Breast epithelium (tissue), 4 donors: ENCODE measurements around the gene RPL4. TPM values are rescaled to one million over a fixed set of nuclear protein-coding genes. Genes with fewer than 3 reads are reported as not detected.

Experiments
- DNase-seq, 2 donors: peaks; one replicate each; pipeline ENCODE4 v3.0.0-alpha.2; 2019; ENCODE audit warnings: low spot score in 2 of 2
- H3K27ac ChIP-seq, 2 donors: fragments of 200-600 bp; sonication (generic) in 1 of 2; one replicate each; pipeline ENCODE4 v1.5.1; 2016 to 2019; ENCODE audit warnings: mild to moderate bottlenecking in 1 of 2
- H3K27me3 ChIP-seq, 2 donors: fragments of 200-600 bp; sonication (generic) in 1 of 2; one replicate each; pipeline versions ENCODE4 v1.5.1 to v1.6.0; 2017 to 2019; ENCODE audit warnings: control low read depth in 1 of 2, mild to moderate bottlenecking in 1 of 2
- H3K36me3 ChIP-seq: fragments of 200-600 bp; one replicate; pipeline ENCODE4 v1.5.1; 2019
- H3K4me1 ChIP-seq, 2 donors: fragments of 200-600 bp; sonication (generic); one replicate each; pipeline ENCODE4 v1.5.1; 2016 to 2019; ENCODE audit warnings: control low read depth in 1 of 2
- H3K4me3 ChIP-seq, 3 donors: fragments of 200-600 bp; sonication (generic); 1 replicate in 2 of 3; 2 replicates in 1 of 3; pipeline ENCODE4 v1.5.1; 2016 to 2019; ENCODE audit warnings: mild to moderate bottlenecking in 3 of 3, moderate library complexity in 2 of 3
- H3K9me3 ChIP-seq, 2 donors: fragments of 200-600 bp; sonication (generic) in 1 of 2; one replicate each; pipeline ENCODE4 v1.5.1; 2016 to 2019; ENCODE audit warnings: control low read depth in 1 of 2
- POLR2A ChIP-seq: fragments of 450-650 bp; IDR thresholded peaks from one replicate; pipeline ENCODE4 v1.6.1; 2016; ENCODE audit warnings: antibody characterized with exemption, mild to moderate bottlenecking, moderate library complexity
- POLR2AphosphoS5 ChIP-seq, 3 donors: sonication (generic); formaldehyde crosslinking; IDR thresholded peaks; one replicate each; pipeline ENCODE4 v1.6.1; 2017; ENCODE audit warnings: antibody characterized with exemption in 3 of 3
- intact Hi-C: fragments of 100-400 bp; cut with DNase I; formaldehyde crosslinking; loops from one replicate; pipeline ENCODE4 v1.15.1; 2023; ENCODE audit warnings: low total_unique reads
- total RNA-seq, 3 donors: library from RNA; depleted of rRNA; stranded (reverse); fragments of >200 nt; gene quantifications; one replicate each; pipeline ENCODE4 v1.1.0, GENCODE V29; 2016
- TF ChIP-seq, protein P1 (sequence below), 3 donors: fragments of 450-650 bp; IDR thresholded peaks; one replicate each; pipeline ENCODE4 v1.5.1; 2016 to 2017; ENCODE audit warnings: antibody characterized with exemption in 3 of 3, mild to moderate bottlenecking in 3 of 3, moderate library complexity in 3 of 3

RPL4 gene
- total RNA-seq: 1,000 to 10,000 TPM; 3,770 to 3,861 (median 3,828) TPM

GRCh38 chr15:66504563-66505429, at the start of gene RPL4, which contains the start of gene ZWILCH:
RPL4 (minus strand) TSS chr15:66504855; CDS start chr15:66504790, 65 bp downstream.
ZWILCH (plus strand) TSS chr15:66505326; CDS start chr15:66505339, 13 bp downstream.
- peaks cover 5% of the 10 kb centered on the region for H3K36me3 ChIP-seq
- peak within 1 kb of the TSS; percentile 85 to 99 (median 92) for H3K4me3 ChIP-seq
- peak within 1 kb of the TSS; percentile 96 for H3K27ac ChIP-seq
- H3K4me1 ChIP-seq: peaks cover 9% of the 10 kb centered on the region in 2 donors
- H3K27me3 ChIP-seq: no peaks in the 10 kb centered on the region
- H3K9me3 ChIP-seq: no peaks in the 10 kb centered on the region
- peak; percentile 62 to 76 for DNase-seq
- intact Hi-C loops: no loop called here
- peak; percentile 94 to 97 (median 95) for TF ChIP-seq POLR2AphosphoS5 (IDR thresholded peaks at IDR 0.05)
- TF ChIP-seq, protein P1, sequence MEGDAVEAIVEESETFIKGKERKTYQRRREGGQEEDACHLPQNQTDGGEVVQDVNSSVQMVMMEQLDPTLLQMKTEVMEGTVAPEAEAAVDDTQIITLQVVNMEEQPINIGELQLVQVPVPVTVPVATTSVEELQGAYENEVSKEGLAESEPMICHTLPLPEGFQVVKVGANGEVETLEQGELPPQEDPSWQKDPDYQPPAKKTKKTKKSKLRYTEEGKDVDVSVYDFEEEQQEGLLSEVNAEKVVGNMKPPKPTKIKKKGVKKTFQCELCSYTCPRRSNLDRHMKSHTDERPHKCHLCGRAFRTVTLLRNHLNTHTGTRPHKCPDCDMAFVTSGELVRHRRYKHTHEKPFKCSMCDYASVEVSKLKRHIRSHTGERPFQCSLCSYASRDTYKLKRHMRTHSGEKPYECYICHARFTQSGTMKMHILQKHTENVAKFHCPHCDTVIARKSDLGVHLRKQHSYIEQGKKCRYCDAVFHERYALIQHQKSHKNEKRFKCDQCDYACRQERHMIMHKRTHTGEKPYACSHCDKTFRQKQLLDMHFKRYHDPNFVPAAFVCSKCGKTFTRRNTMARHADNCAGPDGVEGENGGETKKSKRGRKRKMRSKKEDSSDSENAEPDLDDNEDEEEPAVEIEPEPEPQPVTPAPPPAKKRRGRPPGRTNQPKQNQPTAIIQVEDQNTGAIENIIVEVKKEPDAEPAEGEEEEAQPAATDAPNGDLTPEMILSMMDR (IDR thresholded peaks at IDR 0.05): peak in 2 of 3 donors; percentile 15 to 20
- peak; percentile 96 for TF ChIP-seq POLR2A

GRCh38 chr15:66545255-66545654, 40.6 kb upstream of the RPL4 start:
- intact Hi-C loops: no loop called here
- no peak for TF ChIP-seq POLR2A
- no peak for TF ChIP-seq POLR2AphosphoS5 (IDR thresholded peaks at IDR 0.05)
- TF ChIP-seq, protein P1 (IDR thresholded peaks at IDR 0.05): no peak
- no peaks in the 10 kb centered on the region for H3K4me1 ChIP-seq
- no peaks in the 10 kb centered on the region for H3K36me3 ChIP-seq
- H3K27ac ChIP-seq: no peak overlapping the region
- no peak for DNase-seq
- H3K9me3 ChIP-seq: no peaks in the 10 kb centered on the region
- H3K27me3 ChIP-seq: no peaks in the 10 kb centered on the region
- H3K4me3 ChIP-seq: no peak overlapping the region

- H3K27me3 ChIP-seq: no peaks in the 10 kb centered on the region
- H3K9me3 ChIP-seq: no peaks in the 10 kb centered on the region
- intact Hi-C loops: no loop called here
- H3K36me3 ChIP-seq: no peaks in the 10 kb centered on the region
- TF ChIP-seq, protein P1 (IDR thresholded peaks at IDR 0.05): no peak
- no peak for TF ChIP-seq POLR2AphosphoS5 (IDR thresholded peaks at IDR 0.05)
- no peak for TF ChIP-seq POLR2A
- DNase-seq: no peak
- no peaks in the 10 kb centered on the region for H3K4me1 ChIP-seq
- no peak overlapping the region for H3K27ac ChIP-seq
- H3K4me3 ChIP-seq: no peak overlapping the region
These were observed 38.2 kb upstream of the RPL4 start for GRCh38 chr15:66542896-66543295.

- DNase-seq: no peak
- no peaks in the 10 kb centered on the region for H3K36me3 ChIP-seq
- no peaks in the 10 kb centered on the region for H3K4me1 ChIP-seq
- H3K4me3 ChIP-seq: no peak overlapping the region
- TF ChIP-seq POLR2A (no peak), POLR2AphosphoS5 (IDR thresholded peaks at IDR 0.05) (no peak)
- TF ChIP-seq, protein P1 (IDR thresholded peaks at IDR 0.05): no peak
- intact Hi-C loops: no loop called here
- no peaks in the 10 kb centered on the region for H3K9me3 ChIP-seq
- no peak overlapping the region for H3K27ac ChIP-seq
- no peaks in the 10 kb centered on the region for H3K27me3 ChIP-seq
These were observed 30.4 kb upstream of the RPL4 start for GRCh38 chr15:66535056-66535455.

GRCh38 chr15:66524838-66525237, 20.2 kb upstream of the RPL4 start:
- no peak for TF ChIP-seq POLR2AphosphoS5 (IDR thresholded peaks at IDR 0.05)
- no peak for TF ChIP-seq POLR2A
- TF ChIP-seq, protein P1 (IDR thresholded peaks at IDR 0.05): no peak
- Histone ChIP-seq H3K4me3 (no peak overlapping the region), H3K27me3 (no peaks in the 10 kb centered on the region), H3K9me3 (no peaks in the 10 kb centered on the region), H3K4me1 (no peaks in the 10 kb centered on the region), H3K36me3 (no peaks in the 10 kb centered on the region), H3K27ac (no peak overlapping the region)
- no peak for DNase-seq
- intact Hi-C loops: no loop called here
